Measurements from ENCODE around the gene OGG1.

Gene OGG1

GRCh38 chr3:9716801-9717555 lies 32.8 kb upstream of the OGG1 start:
- no peak overlapping the region for H3K4me3 ChIP-seq (ENCODE audit: low read depth, low read length)
- TF ChIP-seq, protein P1, sequence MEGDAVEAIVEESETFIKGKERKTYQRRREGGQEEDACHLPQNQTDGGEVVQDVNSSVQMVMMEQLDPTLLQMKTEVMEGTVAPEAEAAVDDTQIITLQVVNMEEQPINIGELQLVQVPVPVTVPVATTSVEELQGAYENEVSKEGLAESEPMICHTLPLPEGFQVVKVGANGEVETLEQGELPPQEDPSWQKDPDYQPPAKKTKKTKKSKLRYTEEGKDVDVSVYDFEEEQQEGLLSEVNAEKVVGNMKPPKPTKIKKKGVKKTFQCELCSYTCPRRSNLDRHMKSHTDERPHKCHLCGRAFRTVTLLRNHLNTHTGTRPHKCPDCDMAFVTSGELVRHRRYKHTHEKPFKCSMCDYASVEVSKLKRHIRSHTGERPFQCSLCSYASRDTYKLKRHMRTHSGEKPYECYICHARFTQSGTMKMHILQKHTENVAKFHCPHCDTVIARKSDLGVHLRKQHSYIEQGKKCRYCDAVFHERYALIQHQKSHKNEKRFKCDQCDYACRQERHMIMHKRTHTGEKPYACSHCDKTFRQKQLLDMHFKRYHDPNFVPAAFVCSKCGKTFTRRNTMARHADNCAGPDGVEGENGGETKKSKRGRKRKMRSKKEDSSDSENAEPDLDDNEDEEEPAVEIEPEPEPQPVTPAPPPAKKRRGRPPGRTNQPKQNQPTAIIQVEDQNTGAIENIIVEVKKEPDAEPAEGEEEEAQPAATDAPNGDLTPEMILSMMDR (IDR thresholded peaks at IDR 0.05; ENCODE audit: low read depth, low read length, missing control alignments), result no peak
- DNase-seq (ENCODE audit: low read depth), result no peak

DNA sequence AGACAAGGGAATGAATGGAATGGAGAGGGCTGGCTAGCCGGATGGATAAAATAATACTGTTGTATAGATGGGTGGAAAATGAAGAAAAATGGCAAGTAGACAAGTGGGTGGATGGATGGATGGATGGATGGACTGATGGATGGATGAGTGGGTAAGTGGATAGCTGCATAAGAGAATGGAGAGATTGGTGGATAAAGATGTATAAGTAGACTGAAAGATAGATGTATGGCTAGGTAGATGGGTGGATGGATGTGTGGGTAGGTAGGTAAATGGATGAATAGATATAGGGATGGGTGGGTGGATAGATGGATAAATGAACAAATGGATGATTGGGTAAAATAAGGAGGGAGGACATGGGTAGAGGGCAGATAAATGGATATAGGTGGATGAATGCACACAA lies 32.2 kb upstream of the OGG1 start:
- TF ChIP-seq, protein P1 (IDR thresholded peaks at IDR 0.05; ENCODE audit: low read depth, low read length, missing control alignments), result no peak
- no peak overlapping the region for H3K4me3 ChIP-seq (ENCODE audit: low read depth, low read length)
- DNase-seq (ENCODE audit: low read depth), result no peak

GRCh38 chr3:9718118-9718517 lies 31.6 kb upstream of the OGG1 start:
- TF ChIP-seq, protein P1 (IDR thresholded peaks at IDR 0.05; ENCODE audit: low read depth, low read length, missing control alignments), result no peak
- DNase-seq (ENCODE audit: low read depth), result no peak
- no peak overlapping the region for H3K4me3 ChIP-seq (ENCODE audit: low read depth, low read length)

- no peak for DNase-seq (ENCODE audit: low read depth)
- no peak overlapping the region for H3K4me3 ChIP-seq (ENCODE audit: low read depth, low read length)
- TF ChIP-seq, protein P1 (IDR thresholded peaks at IDR 0.05; ENCODE audit: low read depth, low read length, missing control alignments), result no peak
These were observed 28.6 kb upstream of the OGG1 start for GRCh38 chr3:9721015-9721699.

DNA sequence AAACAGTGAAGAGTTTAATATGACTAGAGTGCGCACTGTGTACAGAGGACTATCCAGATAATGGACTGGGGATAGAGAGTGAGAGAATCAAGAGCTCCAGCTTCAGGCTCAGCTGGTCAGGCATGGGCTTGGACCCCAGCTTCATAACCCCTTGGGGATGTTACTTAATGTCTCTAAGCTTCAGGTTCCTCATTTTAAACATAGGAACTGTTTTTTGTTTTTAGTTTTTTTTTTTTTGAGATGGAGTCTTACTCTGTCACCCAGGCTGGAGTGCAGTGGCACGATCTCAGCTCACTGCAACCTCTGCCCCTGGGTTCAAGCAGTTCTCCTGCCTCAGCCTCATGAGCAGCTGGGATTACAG lies 28.1 kb upstream of the OGG1 start:
- no peak for DNase-seq (ENCODE audit: low read depth)
- TF ChIP-seq, protein P1 (IDR thresholded peaks at IDR 0.05; ENCODE audit: low read depth, low read length, missing control alignments), result no peak

GRCh38 chr3:9725775-9726515 lies 23.8 kb upstream of the OGG1 start:
- DNase-seq (ENCODE audit: low read depth), result no peak
- no peak overlapping the region for H3K4me3 ChIP-seq (ENCODE audit: low read depth, low read length)
- TF ChIP-seq, protein P1 (IDR thresholded peaks at IDR 0.05; ENCODE audit: low read depth, low read length, missing control alignments), result no peak

More for the DNA sequence above, 28.1 kb upstream of the OGG1 start:
- H3K4me3 ChIP-seq (ENCODE audit: low read depth, low read length), result no peak overlapping the region
